Naive B cell (primary cell): ENCODE results near the gene ABRAXAS1. TPM values are rescaled to one million over a fixed set of nuclear protein-coding genes. Genes with fewer than 3 reads are reported as not detected.
"Not testable (repeated sequence)": the region's sequence is repeated elsewhere in the genome, so short reads cannot be mapped to it uniquely, and the experiment has no call there.

Source experiments
- ATAC-seq, 2 donors: fragments of 150-1000 bp; cut with Tn5 transposase; 2 replicates each; pipeline ENCODE4 v1.10.0; 2021; ENCODE audit warnings: low read depth in 2 of 2, mild to moderate bottlenecking in 2 of 2, moderate library complexity in 2 of 2
- DNase-seq: peaks from one replicate; pipeline ENCODE4 v3.0.0; 2022
- H3K27ac Mint-ChIP-seq, 6 donors: one replicate each; pipeline ENCODE4 v1.8.0; 2020 to 2022; ENCODE audit warnings: mild to moderate bottlenecking in 6 of 6, mixed read lengths in 6 of 6, moderate library complexity in 5 of 6, inconsistent platforms in 2 of 6
- H3K27me3 Mint-ChIP-seq, 3 donors: one replicate each; pipeline ENCODE4 v1.8.0; 2021 to 2022; ENCODE audit warnings: mixed read lengths in 3 of 3, mild to moderate bottlenecking in 1 of 3
- H3K36me3 Mint-ChIP-seq, 2 donors: one replicate each; pipeline ENCODE4 v1.8.0; 2020 to 2022; ENCODE audit warnings: mixed read lengths in 2 of 2, inconsistent platforms in 1 of 2, mild to moderate bottlenecking in 1 of 2
- H3K4me1 Mint-ChIP-seq, 3 donors: one replicate each; pipeline ENCODE4 v1.8.0; 2020 to 2022; ENCODE audit warnings: mixed read lengths in 3 of 3, inconsistent platforms in 1 of 3, mild to moderate bottlenecking in 1 of 3, moderate library complexity in 1 of 3
- H3K4me3 Mint-ChIP-seq, 8 donors: one replicate each; pipeline ENCODE4 v1.8.0; 2020 to 2022; ENCODE audit warnings: mild to moderate bottlenecking in 8 of 8, mixed read lengths in 8 of 8, moderate library complexity in 8 of 8, inconsistent platforms in 2 of 8
- H3K9me3 Mint-ChIP-seq, 7 donors: one replicate each; pipeline ENCODE4 v1.8.0; 2020 to 2022; ENCODE audit warnings: mixed read lengths in 7 of 7, mild to moderate bottlenecking in 5 of 7, inconsistent platforms in 2 of 7, moderate library complexity in 1 of 7
- polyA plus RNA-seq, 6 donors: library from polyadenylated mRNA; unstranded; fragments of 300-500 nt; fragmentation: Illumina TruSeq; gene quantifications; one replicate each; pipeline ENCODE4 v1.2.3, GENCODE V29; 2021; ENCODE audit warnings: low read depth in 6 of 6

Gene ABRAXAS1
- 10 to 100 TPM in 5 of 6 donors, 1 to 10 TPM in 1; 8.7 to 21.2 (median 14.7) TPM for polyA plus RNA-seq

GRCh38 chr4:83484500-83485461 lies at the start of gene ABRAXAS1:
TSS of gene ABRAXAS1 (minus strand) at chr4:83485100. CDS start at chr4:83485072, 28 bp downstream.
- peaks cover 16 to 23% (median 21%) of the 10 kb centered on the region in 3 donors for H3K4me1 Mint-ChIP-seq
- H3K27me3 Mint-ChIP-seq: no peaks in the 10 kb centered on the region
- H3K27ac Mint-ChIP-seq: peak within 1 kb of the TSS; percentile 75 to 99 (median 96)
- no peaks in the 10 kb centered on the region for H3K36me3 Mint-ChIP-seq
- no peaks in the 10 kb centered on the region for H3K9me3 Mint-ChIP-seq
- DNase-seq: peak; percentile 95
- peak within 1 kb of the TSS; percentile 96 to 99 (median 97) for H3K4me3 Mint-ChIP-seq
- ATAC-seq: peak; percentile 88 to 91

DNA sequence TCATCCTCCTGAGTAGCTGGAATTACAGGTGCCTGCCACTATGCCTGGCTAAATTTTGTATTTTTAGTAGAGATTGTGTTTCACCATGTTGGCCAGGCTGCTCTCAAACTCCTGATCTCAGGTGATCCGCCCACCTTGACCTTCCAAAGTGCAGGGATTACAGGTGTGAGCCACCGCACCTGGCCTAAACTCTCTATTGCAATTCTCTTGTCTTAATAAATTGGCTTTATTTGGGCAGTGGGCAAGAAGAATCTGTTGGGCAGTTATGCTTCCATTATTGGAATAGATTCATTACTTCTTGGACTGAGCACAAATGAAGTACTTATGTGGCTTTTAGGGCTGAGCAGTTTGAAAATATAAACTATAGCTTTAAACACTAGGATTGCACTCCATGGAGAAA lies 42.8 kb upstream of the ABRAXAS1 start:
- H3K27ac Mint-ChIP-seq: no peak overlapping the region
- DNase-seq (no peak), ATAC-seq (no peak)
- no peaks in the 10 kb centered on the region for H3K4me1 Mint-ChIP-seq
- H3K36me3 Mint-ChIP-seq: no peaks in the 10 kb centered on the region
- H3K4me3 Mint-ChIP-seq: peak overlapping the region in 1 of 8 donors; percentile 3
- H3K27me3 Mint-ChIP-seq: peaks cover 36 to 43% (median 36%) of the 10 kb centered on the region in 3 donors
- H3K9me3 Mint-ChIP-seq: peaks cover 0 to 15% (median 2%) of the 10 kb centered on the region in 7 donors

- peaks cover 24 to 27% (median 24%) of the 10 kb centered on the region in 3 donors for H3K27me3 Mint-ChIP-seq
- ATAC-seq (no peak), DNase-seq (no peak)
- H3K4me1 Mint-ChIP-seq: no peaks in the 10 kb centered on the region
- H3K9me3 Mint-ChIP-seq: peaks cover 0 to 15% (median 0%) of the 10 kb centered on the region in 7 donors
- H3K4me3 Mint-ChIP-seq: no peak overlapping the region
- peaks cover 0 to 7% of the 10 kb centered on the region in 2 donors for H3K36me3 Mint-ChIP-seq
- H3K27ac Mint-ChIP-seq: no peak overlapping the region
Measured at GRCh38 chr4:83522239-83522638, 37.3 kb upstream of the ABRAXAS1 start.

- no peaks in the 10 kb centered on the region for H3K36me3 Mint-ChIP-seq
- H3K27ac Mint-ChIP-seq: peak overlapping the region in 1 of 6 donors; percentile 42
- no peaks in the 10 kb centered on the region for H3K4me1 Mint-ChIP-seq
- no peaks in the 10 kb centered on the region for H3K9me3 Mint-ChIP-seq
- H3K4me3 Mint-ChIP-seq: no peak overlapping the region
- ATAC-seq (no peak), DNase-seq (no peak)
- H3K27me3 Mint-ChIP-seq: peaks cover 4 to 11% (median 9%) of the 10 kb centered on the region in 3 donors
Measured at GRCh38 chr4:83516042-83516772, 31.3 kb upstream of the ABRAXAS1 start.

DNA sequence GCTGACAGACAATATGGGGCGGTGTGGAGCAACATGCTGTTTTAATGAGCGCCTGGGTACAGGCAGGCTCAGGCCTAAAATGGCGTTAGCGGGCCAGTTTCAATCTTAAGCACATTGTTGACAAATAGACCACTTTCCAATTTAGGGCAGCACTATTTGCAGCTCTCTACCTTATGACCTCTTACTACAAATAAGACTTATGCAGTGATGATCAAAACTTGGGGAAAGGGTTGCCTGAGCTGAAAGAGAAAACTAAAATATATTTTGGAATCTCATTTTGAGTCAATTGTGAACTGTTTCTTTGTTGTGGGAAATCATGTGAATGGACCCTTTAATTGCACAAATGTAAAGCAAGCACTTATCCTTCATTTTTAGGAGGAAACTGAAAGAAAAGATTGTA lies 25.5 kb upstream of the ABRAXAS1 start:
- Mint-ChIP-seq H3K36me3 (no peaks in the 10 kb centered on the region), H3K27me3 (no peaks in the 10 kb centered on the region), H3K9me3 (peaks cover 0 to 5% (median 0%) of the 10 kb centered on the region in 7 donors), H3K4me3 (no peak overlapping the region), H3K27ac (no peak overlapping the region), H3K4me1 (peaks cover 0 to 4% (median 0%) of the 10 kb centered on the region in 3 donors)
- DNase-seq (no peak), ATAC-seq (no peak)

DNA sequence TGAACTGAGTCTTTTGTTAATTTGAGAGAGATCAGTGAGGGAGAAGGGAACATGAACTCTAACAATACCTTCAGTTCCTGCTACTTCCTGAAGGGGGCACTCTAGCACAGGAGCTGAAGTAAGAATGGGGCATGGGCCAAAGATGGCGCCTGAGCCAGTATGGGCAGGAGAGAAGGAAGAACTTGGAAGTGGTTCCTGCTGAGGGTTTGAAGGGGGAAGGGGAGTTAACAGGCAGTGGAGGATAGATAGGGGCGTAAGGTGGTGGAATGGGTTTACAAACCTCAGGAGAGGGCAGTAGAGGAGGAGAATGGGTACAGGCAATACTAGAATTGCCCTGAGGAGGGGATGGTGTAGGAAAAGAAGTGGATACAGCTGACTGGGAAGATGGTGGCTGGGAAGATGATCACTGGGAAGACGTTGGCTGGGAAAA lies 24.3 kb upstream of the ABRAXAS1 start:
- ATAC-seq, H3K4me1 Mint-ChIP-seq, H3K27me3 Mint-ChIP-seq, H3K36me3 Mint-ChIP-seq, H3K4me3 Mint-ChIP-seq, H3K9me3 Mint-ChIP-seq: not testable (repeated sequence)
- peak overlapping the region in 1 of 6 donors; percentile 37 for H3K27ac Mint-ChIP-seq
- peak; percentile 33 for DNase-seq

DNA sequence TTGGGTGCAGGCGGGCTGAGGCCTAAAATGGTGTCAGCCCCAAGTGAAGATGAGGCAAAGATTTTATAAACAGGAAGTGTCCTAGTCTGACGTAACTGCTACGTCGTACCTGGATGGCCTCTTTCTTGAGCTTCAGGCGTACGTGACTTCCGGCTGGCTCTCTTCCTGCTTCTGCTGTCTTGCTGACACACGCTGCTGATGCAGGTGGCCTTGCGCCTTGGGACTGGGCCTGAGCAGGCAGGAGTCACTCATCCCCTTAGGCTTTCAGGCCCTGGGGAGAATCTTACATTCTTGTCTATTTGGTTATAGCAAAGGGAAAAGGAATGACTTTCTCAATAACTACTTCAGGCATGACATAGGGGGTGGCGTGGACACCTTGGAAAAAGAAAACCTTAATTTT lies 20.1 kb upstream of the ABRAXAS1 start:
- ATAC-seq (no peak), DNase-seq (no peak)
- peaks cover 5 to 8% (median 6%) of the 10 kb centered on the region in 3 donors for H3K4me1 Mint-ChIP-seq
- no peak overlapping the region for H3K4me3 Mint-ChIP-seq
- peaks cover 0 to 2% (median 0%) of the 10 kb centered on the region in 3 donors for H3K27me3 Mint-ChIP-seq
- H3K9me3 Mint-ChIP-seq: peaks cover 0 to 5% (median 0%) of the 10 kb centered on the region in 7 donors
- H3K36me3 Mint-ChIP-seq: no peaks in the 10 kb centered on the region
- peak overlapping the region in 1 of 6 donors; percentile 16 for H3K27ac Mint-ChIP-seq

DNA sequence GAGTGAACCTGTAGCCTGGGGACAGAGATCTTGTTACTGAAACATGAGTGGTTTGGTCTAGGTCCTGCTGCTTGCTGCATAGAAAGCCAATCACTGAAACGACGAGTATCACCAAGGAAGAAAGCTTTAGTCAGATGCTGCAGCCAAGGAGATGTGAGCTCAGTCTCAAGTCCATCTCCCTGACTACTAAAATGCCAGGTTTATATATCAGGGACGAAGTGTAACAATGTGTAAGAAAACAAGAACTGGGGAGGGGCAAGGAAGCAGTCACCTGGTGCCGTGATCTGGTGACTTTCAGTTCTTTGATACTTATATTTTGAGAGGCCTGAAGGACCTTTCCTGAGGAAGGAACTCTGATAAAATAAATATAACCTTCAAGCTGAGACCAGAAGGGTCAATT lies 19.6 kb upstream of the ABRAXAS1 start:
- H3K27ac Mint-ChIP-seq: peak overlapping the region in 2 of 6 donors; percentile 54 to 65
- peaks cover 5 to 8% (median 6%) of the 10 kb centered on the region in 3 donors for H3K4me1 Mint-ChIP-seq
- peaks cover 0 to 3% (median 0%) of the 10 kb centered on the region in 3 donors for H3K27me3 Mint-ChIP-seq
- ATAC-seq (no peak), DNase-seq (no peak)
- H3K9me3 Mint-ChIP-seq: peaks cover 0 to 5% (median 0%) of the 10 kb centered on the region in 7 donors
- peak overlapping the region in 1 of 8 donors; percentile 13 for H3K4me3 Mint-ChIP-seq
- H3K36me3 Mint-ChIP-seq: no peaks in the 10 kb centered on the region

DNA sequence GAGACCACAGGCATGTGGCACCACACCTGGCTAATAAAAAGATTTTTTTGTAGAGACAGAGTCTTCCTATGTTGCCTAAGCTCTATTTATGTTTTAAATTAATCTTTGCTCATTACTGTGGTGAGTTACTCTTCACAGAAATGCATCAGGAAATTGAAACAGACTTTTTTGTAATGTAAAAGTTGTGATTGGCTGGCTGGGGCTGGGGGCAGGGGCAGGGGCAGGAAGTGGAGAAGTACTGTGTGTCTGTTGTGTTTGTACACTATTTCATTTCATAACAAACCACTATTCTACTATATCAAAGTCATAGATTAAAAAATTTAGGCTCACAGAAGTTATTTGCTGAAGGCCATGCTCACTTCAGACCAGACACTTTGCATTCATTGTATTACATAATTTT lies 19.1 kb upstream of the ABRAXAS1 start:
- DNase-seq (no peak), ATAC-seq (no peak)
- H3K9me3 Mint-ChIP-seq: peaks cover 0 to under 1% (median 0%) of the 10 kb centered on the region in 7 donors
- peaks cover 4 to 6% (median 5%) of the 10 kb centered on the region in 3 donors for H3K4me1 Mint-ChIP-seq
- H3K4me3 Mint-ChIP-seq: no peak overlapping the region
- H3K27ac Mint-ChIP-seq: no peak overlapping the region
- H3K27me3 Mint-ChIP-seq: peaks cover 0 to 3% (median 0%) of the 10 kb centered on the region in 3 donors
- H3K36me3 Mint-ChIP-seq: no peaks in the 10 kb centered on the region

DNA sequence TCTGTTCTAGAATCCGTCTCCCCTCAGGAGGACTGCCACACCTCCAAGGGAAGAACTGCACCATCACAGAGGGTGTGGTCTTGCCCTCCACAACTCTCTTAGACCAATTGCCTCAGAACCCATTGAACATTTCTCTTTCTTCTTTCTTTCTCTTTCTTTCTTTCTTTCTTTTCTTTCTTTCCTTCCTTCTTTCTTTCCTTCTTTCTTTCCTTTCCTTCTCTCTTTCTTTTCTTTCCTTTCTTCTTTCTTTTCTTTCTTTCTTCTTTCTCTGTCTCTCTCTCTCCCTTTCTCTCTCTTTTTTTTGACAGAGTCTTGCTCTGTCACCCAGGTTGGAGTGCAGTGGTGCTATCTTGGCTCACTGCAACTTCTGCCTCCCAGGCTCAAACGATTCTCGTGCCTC lies 16.8 kb upstream of the ABRAXAS1 start:
- H3K9me3 Mint-ChIP-seq: not testable (repeated sequence)

GRCh38 chr4:83498187-83498586 lies 13.3 kb upstream of the ABRAXAS1 start:
- Mint-ChIP-seq H3K4me1 (no peaks in the 10 kb centered on the region), H3K27me3 (peaks cover 0 to 3% (median 0%) of the 10 kb centered on the region in 3 donors), H3K4me3 (no peak overlapping the region), H3K36me3 (no peaks in the 10 kb centered on the region), H3K27ac (peak overlapping the region in 1 of 6 donors; percentile 4), H3K9me3 (no peaks in the 10 kb centered on the region)
- ATAC-seq (no peak), DNase-seq (no peak)

More for the DNA sequence above, 16.8 kb upstream of the ABRAXAS1 start:
- not testable (repeated sequence) for H3K36me3 Mint-ChIP-seq, H3K27me3 Mint-ChIP-seq, H3K27ac Mint-ChIP-seq, ATAC-seq, DNase-seq, H3K4me1 Mint-ChIP-seq, H3K4me3 Mint-ChIP-seq

DNA sequence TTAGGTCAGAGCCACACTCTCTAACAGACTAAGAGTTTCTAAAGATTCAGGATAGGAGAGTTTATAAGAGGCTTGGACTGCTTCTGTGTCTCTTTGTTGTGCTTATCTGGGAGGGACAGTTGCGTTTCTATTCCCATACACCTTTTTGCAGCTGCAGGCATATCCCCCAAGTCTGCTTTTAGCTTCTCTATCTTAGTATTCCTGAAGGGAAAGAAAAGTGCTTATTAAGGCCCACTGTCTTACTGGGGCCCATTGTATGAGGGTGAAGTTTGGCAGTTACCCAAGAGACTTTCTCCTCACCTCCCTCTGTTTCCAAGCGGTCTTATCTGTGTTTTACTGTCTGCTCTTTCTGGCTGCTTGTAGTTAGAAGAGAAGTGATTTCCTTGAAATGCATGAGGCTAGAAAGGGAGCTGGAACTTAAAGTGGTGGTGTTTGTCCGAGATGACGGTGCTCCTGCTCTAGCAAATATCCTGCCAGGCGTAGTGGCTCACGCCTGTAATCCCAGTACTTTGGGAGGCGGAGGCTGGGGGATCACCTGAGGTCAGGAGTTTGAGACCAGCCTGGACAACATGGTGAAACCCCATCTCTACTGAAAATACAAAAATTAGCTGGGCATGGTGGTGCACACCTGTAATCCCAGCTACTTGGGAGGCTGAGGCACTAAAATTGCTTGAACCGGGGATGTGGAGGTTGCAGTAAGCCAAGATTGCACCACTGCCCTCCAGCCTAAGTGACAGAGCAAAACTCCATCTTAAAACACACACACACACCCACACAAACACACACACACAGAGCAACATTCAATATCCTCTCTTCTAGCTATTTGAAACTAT lies 11.4 kb upstream of the ABRAXAS1 start:
- not testable (repeated sequence) for ATAC-seq, H3K27me3 Mint-ChIP-seq, H3K36me3 Mint-ChIP-seq, H3K4me1 Mint-ChIP-seq, DNase-seq, H3K9me3 Mint-ChIP-seq, H3K27ac Mint-ChIP-seq, H3K4me3 Mint-ChIP-seq
